Adrenal gland (tissue), 12 donors: ENCODE results near the gene KLHL14. TPM values are rescaled to one million over a fixed set of nuclear protein-coding genes. Genes with fewer than 3 reads are reported as not detected.

Source experiments
- DNase-seq, 7 donors: peaks; one replicate each; pipeline ENCODE4 v3.0.0-alpha.2; 2019 to 2020
- H3K27ac ChIP-seq, 5 donors: fragments of 200-600 bp; sonication (generic) in 4 of 5; 1 replicate in 3 of 5; 2 replicates in 2 of 5; pipeline versions ENCODE4 v1.5.1 to v1.8.0; 2016 to 2020; ENCODE audit warnings: mild to moderate bottlenecking in 1 of 5
- H3K27me3 ChIP-seq: fragments of 200-600 bp; 2 replicates; pipeline ENCODE4 v1.8.0; 2021
- H3K36me3 ChIP-seq, 2 donors: fragments of 200-600 bp; replicated peaks in 1 of 2; 1 replicate in 1 of 2; 2 replicates in 1 of 2; pipeline versions ENCODE4 v1.5.1 to v1.8.0; 2018 to 2022
- H3K4me1 ChIP-seq, 2 donors: fragments of 200-600 bp; replicated peaks in 1 of 2; 1 replicate in 1 of 2; 2 replicates in 1 of 2; pipeline versions ENCODE4 v1.5.1 to v1.8.0; 2018 to 2021
- H3K4me3 ChIP-seq, 4 donors: fragments of 200-600 bp; sonication (generic) in 3 of 4; one replicate each; pipeline ENCODE4 v1.5.1; 2016 to 2018
- H3K9me3 ChIP-seq, 3 donors: fragments of 200-600 bp; sonication (generic) in 1 of 3; replicated peaks in 1 of 3; 1 replicate in 2 of 3; 2 replicates in 1 of 3; pipeline versions ENCODE4 v1.5.1 to v1.8.0; 2016 to 2021
- CTCF ChIP-seq, 6 experiments: fragments of 450-650 bp in 4 of 6; fragments of 200-600 bp in 2 of 6; sonication (generic) in 1 of 6; IDR thresholded peaks; 1 replicate in 5 of 6; 2 replicates in 1 of 6; pipeline versions ENCODE4 v1.5.1 to v1.8.0; 2016 to 2021; ENCODE audit warnings: antibody characterized with exemption in 6 of 6, mild to moderate bottlenecking in 2 of 6, moderate library complexity in 1 of 6
- POLR2A ChIP-seq, 2 donors: fragments of 450-650 bp; IDR thresholded peaks; one replicate each; pipeline ENCODE4 v1.6.1; 2017; ENCODE audit warnings: antibody characterized with exemption in 2 of 2, mild to moderate bottlenecking in 2 of 2, moderate library complexity in 1 of 2
- WGBS, 4 donors: extraction: QIAGEN DNeasy Blood & Tissue Kit in 2 of 4; methylation state at CpG; one replicate each; pipeline versions ENCODE4 v1.1.5 to v1.1.7; 2013 to 2017; 5-methylcytosine and 5-hydroxymethylcytosine counted together
- intact Hi-C, 2 donors: fragments of 100-400 bp; cut with DNase I; formaldehyde crosslinking; loops; one replicate each; pipeline versions ENCODE4 v1.14.1 to v1.15.0; 2022 to 2023
- polyA plus RNA-seq, 3 donors: library from polyadenylated mRNA; stranded (reverse); fragments of 200-250 nt in 2 of 3; fragments of 350-450 nt in 1 of 3; fragmentation: Illumina TruSeq in 1 of 3; extraction: RNeasy Lipid Tissue Mini Kit (QIAGEN cat#74804) in 1 of 3; gene quantifications; one replicate each; pipeline ENCODE4 v1.2.3, GENCODE V29; 2013 to 2014
- total RNA-seq, 9 donors: library from RNA; depleted of rRNA in 4 of 9; stranded (reverse); fragments of >200 nt in 4 of 9; fragments of 120-200 nt in 1 of 9; fragmentation: NEBNext Ultra II Directional in 1 of 9; extraction: Animal tissue kit (Norgen Biotek cat#: 25700) in 1 of 9; gene quantifications; one replicate each; pipeline versions ENCODE4 v1.1.0 to v1.2.4, GENCODE V29; 2013 to 2023
- donor health status: healthy with polysubstance abuse.
- donor health status: Bipolar disorder and iron deficiency.
- donor health status: DM: yes; HTN: yes; CAD: no.
- donor health status: DM: no; HTN: no; CAD: no.
- donor health status: DM: no; HTN: no; CAD: no.
- donor health status: DM: yes; HTN: yes; CAD: no.

Gene KLHL14
- total and polyA plus RNA-seq, 12 donors, result 0.10 to 4.5 (median 0.32) TPM; not detected in 3

- 89 to 100% (median 90%) methylated on average over 1 of the region's 1 CpG for WGBS, 4 donors
- Histone ChIP-seq H3K27me3 (peaks cover 5% of the 10 kb centered on the region), H3K27ac (no peak overlapping the region), H3K36me3 (no peaks in the 10 kb centered on the region), H3K4me3 (peak overlapping the region in 1 of 4 donors; percentile 14), H3K9me3 (no peaks in the 10 kb centered on the region), H3K4me1 (peaks cover 0 to 5% of the 10 kb centered on the region in 2 donors)
- intact Hi-C loops, result no loop called here
- TF ChIP-seq POLR2A (IDR thresholded peaks at IDR 0.05), result no peak
- no peak for TF ChIP-seq CTCF (IDR thresholded peaks at IDR 0.05)
- no peak for DNase-seq
Measured at GRCh38 chr18:32732165-32732564, 40.7 kb downstream of the KLHL14 start.

- Histone ChIP-seq H3K27ac (no peak overlapping the region), H3K27me3 (peaks cover 5% of the 10 kb centered on the region), H3K4me1 (peaks cover 0 to 5% of the 10 kb centered on the region in 2 donors), H3K9me3 (no peaks in the 10 kb centered on the region), H3K36me3 (no peaks in the 10 kb centered on the region), H3K4me3 (peak overlapping the region in 1 of 4 donors; percentile 46)
- TF ChIP-seq POLR2A (IDR thresholded peaks at IDR 0.05) (no peak), CTCF (IDR thresholded peaks at IDR 0.05) (no peak)
- 57 to 66% (median 61%) methylated on average over 9 of the region's 9 CpGs for WGBS, 4 donors
- no peak for DNase-seq
- intact Hi-C loops, result no loop called here
Measured at GRCh38 chr18:32730620-32731091, 42.2 kb downstream of the KLHL14 start.

GRCh38 chr18:32730068-32730467 lies 42.8 kb downstream of the KLHL14 start:
- Histone ChIP-seq H3K9me3 (no peaks in the 10 kb centered on the region), H3K4me1 (peaks cover 0 to 5% of the 10 kb centered on the region in 2 donors), H3K4me3 (peak overlapping the region in 1 of 4 donors; percentile 46), H3K27me3 (peaks cover 5% of the 10 kb centered on the region), H3K36me3 (no peaks in the 10 kb centered on the region), H3K27ac (no peak overlapping the region)
- TF ChIP-seq CTCF (IDR thresholded peaks at IDR 0.05) (no peak), POLR2A (IDR thresholded peaks at IDR 0.05) (no peak)
- WGBS, 4 donors, result 21 to 46% (median 35%) methylated on average over 2 of the region's 2 CpGs
- DNase-seq, result no peak
- intact Hi-C loops, result no loop called here

- intact Hi-C loops, result no loop called here
- WGBS, 4 donors, result 37 to 41% (median 41%) methylated on average over 3 of the region's 3 CpGs
- no peaks in the 10 kb centered on the region for H3K9me3 ChIP-seq
Measured at GRCh38 chr18:32724071-32724749, 48.6 kb downstream of the KLHL14 start.

More at GRCh38 chr18:32724071-32724749, 48.6 kb downstream of the KLHL14 start:
- Histone ChIP-seq H3K36me3 (no peaks in the 10 kb centered on the region), H3K27me3 (no peaks in the 10 kb centered on the region), H3K27ac (no peak overlapping the region), H3K4me3 (no peak overlapping the region), H3K4me1 (no peaks in the 10 kb centered on the region)
- TF ChIP-seq CTCF (IDR thresholded peaks at IDR 0.05), result no peak
- no peak for TF ChIP-seq POLR2A (IDR thresholded peaks at IDR 0.05)
- DNase-seq, result no peak
